NCI-H187 (cell line): ENCODE measurements around the gene BTAF1.
A peak's percentile ranks its signal among the peaks of the same experiment; 100 is the strongest.
"Not testable (repeated sequence)": the region's sequence is repeated elsewhere in the genome, so short reads cannot be mapped to it uniquely, and the experiment has no call there.

Experiments
- DNase-seq, 2 experiments: peaks; one replicate each; lab custom pipeline; 2025; lab: John Stamatoyannopoulos, UW

Gene BTAF1

DNA sequence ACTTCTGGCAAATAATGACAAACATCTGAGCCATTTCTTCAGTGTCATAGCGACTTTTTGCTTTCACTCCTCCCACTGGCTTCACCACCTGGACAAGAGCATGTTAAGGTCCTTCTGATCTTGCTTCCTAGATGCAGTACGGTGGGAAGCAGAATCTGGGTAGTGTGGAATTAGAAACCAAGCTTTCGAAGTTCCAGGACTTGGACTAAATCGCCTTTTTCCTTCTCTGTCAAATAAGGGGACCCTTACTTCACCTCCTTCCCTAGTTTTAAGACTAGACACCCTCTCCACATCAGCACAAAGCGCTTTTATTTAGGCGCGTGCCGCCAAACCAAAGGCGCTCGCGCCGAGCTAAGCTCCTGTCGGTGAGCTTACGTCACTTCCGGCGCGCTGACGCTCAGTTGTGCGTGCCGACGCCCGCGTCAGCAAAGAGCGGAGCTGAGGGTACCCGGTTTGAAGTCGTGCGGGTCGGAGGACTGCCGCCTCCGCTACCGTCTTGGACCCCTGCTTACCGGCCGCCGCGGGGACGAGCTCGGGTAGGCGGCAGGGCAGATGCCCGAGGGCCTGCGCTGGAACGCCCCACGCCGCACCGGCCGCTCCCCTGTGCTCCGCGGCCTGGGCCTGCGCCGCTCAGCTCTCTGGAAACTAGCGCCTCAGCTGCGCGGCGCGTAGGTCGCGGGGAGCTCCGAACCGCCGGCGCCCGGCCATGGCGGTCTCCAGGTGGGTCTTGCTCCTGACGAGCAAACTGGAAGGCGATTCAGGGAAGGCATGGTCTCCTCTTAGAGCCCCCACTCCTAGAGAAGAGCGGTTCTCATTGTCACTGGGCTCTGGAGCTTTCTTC, at the start of gene BTAF1:
Gene BTAF1 (plus strand): TSS at position 400 of the 841 bp plus-strand sequence. CDS start 307 bp downstream, at position 707.
- peak; percentile 39 to 61 for DNase-seq

- DNase-seq = no peak
Observed at GRCh38 chr10:91875156-91875555, 48.4 kb upstream of the BTAF1 start.

- no peak for DNase-seq
Observed at GRCh38 chr10:91875779-91876178, 47.8 kb upstream of the BTAF1 start.

- DNase-seq = no peak
Observed at GRCh38 chr10:91879515-91880170, 43.9 kb upstream of the BTAF1 start.

GRCh38 chr10:91880310-91880709, 43.3 kb upstream of the BTAF1 start:
- no peak for DNase-seq

- DNase-seq = no peak
Observed at GRCh38 chr10:91883549-91884444, 39.8 kb upstream of the BTAF1 start.

GRCh38 chr10:91884536-91884935, 39.0 kb upstream of the BTAF1 start:
- no peak for DNase-seq

DNA sequence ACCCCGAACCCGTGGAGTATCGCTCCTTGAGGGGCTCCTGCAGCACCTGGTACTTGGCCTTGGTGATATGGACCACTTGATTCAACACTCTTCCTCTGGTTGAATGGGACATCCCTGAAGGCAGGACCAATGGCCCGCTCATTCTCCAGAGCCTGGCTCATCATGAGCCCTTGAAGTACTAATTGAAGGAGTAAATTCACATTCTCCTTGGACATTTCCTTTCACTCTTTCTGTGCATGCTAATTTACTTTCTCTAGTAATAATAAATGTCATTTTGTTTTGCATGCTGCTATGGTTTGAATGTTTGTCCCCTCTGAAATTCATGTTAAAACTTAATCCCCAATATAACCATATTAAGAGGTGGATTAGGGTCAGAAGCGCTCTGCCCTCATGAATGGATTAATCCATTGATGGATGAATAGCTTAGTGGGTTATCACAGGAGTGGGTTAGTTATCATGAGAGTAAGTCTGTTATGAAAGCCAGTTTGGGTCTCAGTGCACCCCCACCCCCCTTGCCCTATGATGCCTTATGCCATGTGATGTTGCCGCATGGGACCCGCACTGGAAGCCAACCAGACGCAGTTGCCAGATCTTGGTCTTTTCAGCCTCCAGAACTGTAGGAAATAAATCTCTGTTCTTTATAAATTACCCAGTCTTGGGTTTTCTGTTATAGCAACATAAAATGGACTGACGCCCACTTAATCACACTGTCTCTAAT, 38.0 kb upstream of the BTAF1 start:
- DNase-seq = no peak

- DNase-seq = no peak
Observed at GRCh38 chr10:91886954-91887271, 36.7 kb upstream of the BTAF1 start.

- DNase-seq = no peak
Observed at GRCh38 chr10:91887272-91888076, 36.1 kb upstream of the BTAF1 start.

GRCh38 chr10:91891125-91892001, 32.2 kb upstream of the BTAF1 start:
- no peak for DNase-seq

DNA sequence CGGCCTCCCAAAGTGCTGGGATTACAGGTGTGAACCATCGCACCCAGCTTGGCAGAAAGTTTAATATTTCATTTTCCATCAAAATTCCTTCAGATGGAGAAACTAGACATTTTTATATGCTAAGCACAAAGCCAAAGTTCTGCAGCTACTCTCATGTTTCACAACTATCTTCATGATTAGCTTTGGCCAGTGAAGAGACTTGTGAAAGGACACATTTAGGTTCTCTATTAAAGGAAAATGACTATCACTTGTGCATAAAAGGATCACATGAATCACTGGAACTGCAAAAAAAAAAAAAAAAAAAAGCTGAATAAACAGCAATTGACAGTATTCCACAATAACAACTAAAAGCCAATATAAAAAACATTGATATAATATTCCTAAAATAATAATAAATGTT, 30.5 kb upstream of the BTAF1 start:
- no peak for DNase-seq

DNA sequence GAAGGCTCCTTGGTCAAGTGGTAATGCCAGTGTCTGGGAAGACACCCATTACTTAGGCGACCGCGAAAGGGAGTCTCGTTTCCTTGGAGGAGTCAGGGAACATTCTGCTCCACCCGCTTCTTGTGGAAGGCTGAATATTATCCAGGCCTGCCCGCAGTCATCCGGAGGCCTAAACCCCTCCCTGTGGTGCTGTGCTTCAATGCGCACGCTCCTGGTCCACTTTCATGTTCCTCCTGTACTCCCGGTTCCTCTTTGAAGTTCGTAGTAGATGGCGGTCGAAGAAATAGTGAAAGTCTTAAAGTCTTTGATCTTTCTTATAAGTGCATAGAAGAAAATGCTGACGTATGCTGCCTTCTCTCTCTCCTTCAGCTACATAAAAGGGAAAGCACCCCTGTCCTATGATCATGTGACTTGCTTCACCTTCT, 29.3 kb upstream of the BTAF1 start:
- not testable (repeated sequence) for DNase-seq

DNA sequence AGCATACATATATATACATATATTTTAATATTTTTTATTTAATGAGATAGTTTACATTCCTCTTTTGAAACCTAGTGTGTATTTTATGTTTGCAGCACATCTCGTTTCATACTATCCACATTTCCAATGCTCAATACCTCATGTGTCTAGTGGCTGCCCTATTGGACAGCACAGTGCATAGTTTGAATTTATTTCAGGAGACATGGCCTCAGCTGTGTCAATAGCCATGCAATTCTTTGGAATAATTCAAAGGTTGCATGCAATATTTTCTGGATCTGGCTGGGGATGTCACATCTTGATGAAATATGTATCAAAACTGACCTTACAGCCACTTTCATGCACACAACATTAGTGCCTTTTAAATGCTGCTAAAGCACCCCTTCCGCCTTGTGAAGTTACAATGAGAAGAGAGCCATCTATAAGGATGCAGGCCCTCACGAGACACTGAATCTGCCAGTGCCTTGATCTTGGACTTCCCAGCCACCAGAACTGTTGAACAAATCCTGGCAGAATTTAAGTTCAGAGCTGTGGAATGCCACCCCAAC, 27.3 kb upstream of the BTAF1 start:
- no peak for DNase-seq

- no peak for DNase-seq
Observed at GRCh38 chr10:91897421-91897820, 26.1 kb upstream of the BTAF1 start.

- no peak for DNase-seq
Observed at GRCh38 chr10:91901784-91902677, 21.5 kb upstream of the BTAF1 start.

GRCh38 chr10:91907033-91907594, 16.5 kb upstream of the BTAF1 start:
- no peak for DNase-seq

GRCh38 chr10:91907914-91908336, 15.6 kb upstream of the BTAF1 start:
- DNase-seq = no peak
